A549 (cell line): ENCODE results near the gene CACNA1C. TPM values are rescaled to one million over a fixed set of nuclear protein-coding genes. Genes with fewer than 3 reads are reported as not detected.

Experiments used
- ATAC-seq, 2 experiments: fragments of 200-7000 bp in 1 of 2; fragments of >200 bp in 1 of 2; cut with Nextera tagmentation in 1 of 2; cut with Tn5 transposase in 1 of 2; 3 replicates each; pipeline versions ENCODE4 v1.8.0 to v1.9.1; 2018 to 2020; ENCODE audit warnings: mild to moderate bottlenecking in 1 of 2, moderate library complexity in 1 of 2
- CTCF ChIA-PET: fragments of 300-600 bp; sonication (Branson Sonifier 250); formaldehyde crosslinking; extraction: SDS; loops from one replicate; lab custom pipeline; 2021; ENCODE audit warnings: antibody characterized with exemption, inconsistent platforms; lab: Yijun Ruan, JAX
- POLR2A ChIA-PET: fragments of 350-600 bp; formaldehyde crosslinking; extraction: SDS; loops from one replicate; lab custom pipeline; 2021; ENCODE audit warnings: antibody characterized with exemption, inconsistent platforms; lab: Yijun Ruan, JAX
- DNase-seq, 2 experiments: peaks; one replicate each; pipeline versions ENCODE4 v3.0.0 to v3.0.0-alpha.2; 2011 to 2016; ENCODE audit warnings: low read depth in 1 of 2, low spot score in 1 of 2
- FAIRE-seq: peaks from 2 replicates; lab custom pipeline; 2011; peaks lifted over from hg19 to GRCh38; lab: Jason Lieb, UNC
- H3K27ac ChIP-seq, 2 experiments: fragments of >200 bp; sonication (Bioruptor Twin); formaldehyde crosslinking; 3 replicates each; pipeline ENCODE4 v1.5.1; 2016 to 2017
- H3K4me1 ChIP-seq: fragments of >200 bp; sonication (Bioruptor Twin); formaldehyde crosslinking; 3 replicates; pipeline ENCODE4 v1.6.1; 2016
- H3K4me2 ChIP-seq: fragments of >200 bp; sonication (Bioruptor Twin); formaldehyde crosslinking; 3 replicates; pipeline ENCODE4 v1.6.1; 2016
- H3K4me3 ChIP-seq: fragments of >200 bp; sonication (Bioruptor Twin); formaldehyde crosslinking; 3 replicates; pipeline ENCODE4 v1.5.1; 2016
- H3K9me3 ChIP-seq: fragments of >200 bp; sonication (Bioruptor Twin); formaldehyde crosslinking; 3 replicates; pipeline ENCODE4 v1.6.1; 2016
- CBX8 ChIP-seq: fragments of 200-600 bp; sonication (generic); IDR thresholded peaks from 2 replicates; pipeline ENCODE4 v1.6.1; 2016
- CEBPB ChIP-seq, 2 experiments: fragments of >200 bp in 1 of 2; sonication (Bioruptor Twin) in 1 of 2; formaldehyde crosslinking in 1 of 2; IDR thresholded peaks; 2 replicates each; pipeline ENCODE4 v1.6.1; 2012 to 2016
- CHD2 ChIP-seq: fragments of 150-350 bp; IDR thresholded peaks from 2 replicates; pipeline ENCODE4 v1.6.1; 2014; ENCODE audit warnings: low read length; ENCODE audit not compliant: partially characterized antibody
- EHF ChIP-seq: fragments of 250-450 bp; sonication (Bioruptor Pico); IDR thresholded peaks from 2 replicates; pipeline ENCODE4 v1.5.0; 2020; ENCODE audit warnings: mild to moderate bottlenecking
- ELK1 ChIP-seq: fragments of 150-350 bp; IDR thresholded peaks from 2 replicates; pipeline ENCODE4 v1.6.1; 2014; ENCODE audit warnings: low read depth, mild to moderate bottlenecking, low read length
- EP300 ChIP-seq, 2 experiments: fragments of >200 bp; sonication (Bioruptor Twin); formaldehyde crosslinking; IDR thresholded peaks; 2 replicates in 1 of 2; 3 replicates in 1 of 2; pipeline ENCODE4 v1.6.1; 2016 to 2017
- ESRRA ChIP-seq: fragments of 150-350 bp; IDR thresholded peaks from 2 replicates; pipeline ENCODE4 v1.6.1; 2014; ENCODE audit warnings: mild to moderate bottlenecking, low read length, borderline replicate concordance
- FOSL2 ChIP-seq, 2 experiments: fragments of 450-650 bp in 1 of 2; fragments of >200 bp in 1 of 2; sonication (Bioruptor Twin) in 1 of 2; formaldehyde crosslinking; IDR thresholded peaks; 2 replicates each; pipeline versions ENCODE4 v1.5.0 to v1.6.1; 2016 to 2020; ENCODE audit warnings: mild to moderate bottlenecking in 1 of 2, moderate library complexity in 1 of 2
- HDAC2 ChIP-seq: fragments of 200-600 bp; sonication (generic); IDR thresholded peaks from 2 replicates; pipeline ENCODE4 v1.6.1; 2016
- HES2 ChIP-seq: fragments of >200 bp; sonication (Bioruptor Twin); formaldehyde crosslinking; IDR thresholded peaks from 2 replicates; pipeline ENCODE4 v1.6.1; 2016
- HOXA7 ChIP-seq: fragments of 250-450 bp; sonication (Bioruptor Pico); IDR thresholded peaks from 2 replicates; pipeline ENCODE4 v1.5.0; 2020; ENCODE audit warnings: mild to moderate bottlenecking, moderate library complexity
- HOXB13 ChIP-seq: fragments of 250-450 bp; sonication (Bioruptor Pico); IDR thresholded peaks from 2 replicates; pipeline ENCODE4 v1.5.0; 2020; ENCODE audit warnings: low read depth, mild to moderate bottlenecking, moderate library complexity
- KDM5A ChIP-seq: fragments of 200-600 bp; sonication (generic); IDR thresholded peaks from 2 replicates; pipeline ENCODE4 v1.6.1; 2016; ENCODE audit warnings: antibody characterized with exemption, mild to moderate bottlenecking
- MAFK ChIP-seq: fragments of 450-650 bp; IDR thresholded peaks from 2 replicates; pipeline ENCODE4 v1.6.1; 2014; ENCODE audit not compliant: partially characterized antibody
- MYC ChIP-seq: IDR thresholded peaks from 2 replicates; pipeline ENCODE4 v1.6.1; 2012; ENCODE audit warnings: mild to moderate bottlenecking, inconsistent platforms, low read length, improper control_type of control experiment, borderline replicate concordance
- NPAS2 ChIP-seq: fragments of 250-450 bp; sonication (Bioruptor Pico); IDR thresholded peaks from 2 replicates; pipeline ENCODE4 v1.8.0; 2022; ENCODE audit warnings: mild to moderate bottlenecking, moderate library complexity, borderline replicate concordance
- PHF8 ChIP-seq: fragments of 200-600 bp; sonication (generic); IDR thresholded peaks from 2 replicates; pipeline ENCODE4 v1.6.1; 2016; ENCODE audit warnings: low read depth, mild to moderate bottlenecking, antibody characterized with exemption, moderate library complexity, borderline replicate concordance
- POLR2A ChIP-seq: IDR thresholded peaks from 2 replicates; pipeline ENCODE4 v1.6.1; 2012; ENCODE audit warnings: mild to moderate bottlenecking, low read length
- POLR2AphosphoS2 ChIP-seq: conservative IDR thresholded peaks from 2 replicates; pipeline ENCODE4 v1.6.1; 2012; ENCODE audit warnings: low read length, improper control_type of control experiment, inconsistent platforms
- RFX5 ChIP-seq: fragments of 450-650 bp; IDR thresholded peaks from 2 replicates; pipeline ENCODE4 v1.7.1; 2014; ENCODE audit warnings: antibody characterized with exemption, mild to moderate bottlenecking, moderate library complexity
- RNF2 ChIP-seq: fragments of 200-600 bp; sonication (generic); IDR thresholded peaks from 2 replicates; pipeline ENCODE4 v1.6.1; 2016; ENCODE audit warnings: low read depth, mild to moderate bottlenecking, antibody characterized with exemption, moderate library complexity, borderline replicate concordance
- SMC3 ChIP-seq: fragments of >200 bp; sonication (Bioruptor Twin); formaldehyde crosslinking; IDR thresholded peaks from 3 replicates; pipeline ENCODE4 v1.6.1; 2018; ENCODE audit warnings: inconsistent platforms
- SREBF2 ChIP-seq: fragments of 450-650 bp; IDR thresholded peaks from 2 replicates; pipeline ENCODE4 v1.6.1; 2014; ENCODE audit warnings: mild to moderate bottlenecking, moderate library complexity
- TFCP2L1 ChIP-seq: fragments of 250-450 bp; sonication (Bioruptor Pico); IDR thresholded peaks from 2 replicates; pipeline ENCODE4 v1.5.0; 2021; ENCODE audit warnings: mild to moderate bottlenecking
- TP53 ChIP-seq: fragments of 250-450 bp; sonication (Bioruptor Pico); IDR thresholded peaks from 2 replicates; pipeline ENCODE4 v1.5.0; 2021; ENCODE audit warnings: mild to moderate bottlenecking, moderate library complexity
- ZFP36 ChIP-seq: fragments of 450-650 bp; IDR thresholded peaks from 2 replicates; pipeline ENCODE4 v1.6.1; 2014; ENCODE audit warnings: borderline replicate concordance; ENCODE audit not compliant: partially characterized antibody
- ZSCAN20 ChIP-seq: fragments of 250-450 bp; sonication (Bioruptor Pico); IDR thresholded peaks from 2 replicates; pipeline ENCODE4 v1.8.0; 2022; ENCODE audit warnings: mild to moderate bottlenecking, moderate library complexity
- WGBS: methylation state at CpG from one replicate; pipeline ENCODE4 v1.1.6; 2017; ENCODE audit errors: missing lambda C conversion rate; 5-methylcytosine and 5-hydroxymethylcytosine counted together
- polyA plus RNA-seq, 4 experiments: library from polyadenylated mRNA; depleted of rRNA in 3 of 4; stranded (reverse); fragments of >200 nt; fragmentation: RNase III in 1 of 4; extraction: RNeasy Plus Mini Kit Qiagen cat#74134 plus additional on column Dnase treatment in 1 of 4; gene quantifications; 2 replicates in 3 of 4; 3 replicates in 1 of 4; pipeline ENCODE4 v1.2.3, GENCODE V29; 2011 to 2017
- TF ChIP-seq, protein P1 (sequence below): fragments of 450-650 bp; IDR thresholded peaks from 2 replicates; pipeline ENCODE4 v1.6.1; 2014; ENCODE audit warnings: antibody characterized with exemption

CACNA1C gene
- polyA plus RNA-seq, 2 of the 4 experiments (the other 2 are of a cell fraction) = not detected

DNA sequence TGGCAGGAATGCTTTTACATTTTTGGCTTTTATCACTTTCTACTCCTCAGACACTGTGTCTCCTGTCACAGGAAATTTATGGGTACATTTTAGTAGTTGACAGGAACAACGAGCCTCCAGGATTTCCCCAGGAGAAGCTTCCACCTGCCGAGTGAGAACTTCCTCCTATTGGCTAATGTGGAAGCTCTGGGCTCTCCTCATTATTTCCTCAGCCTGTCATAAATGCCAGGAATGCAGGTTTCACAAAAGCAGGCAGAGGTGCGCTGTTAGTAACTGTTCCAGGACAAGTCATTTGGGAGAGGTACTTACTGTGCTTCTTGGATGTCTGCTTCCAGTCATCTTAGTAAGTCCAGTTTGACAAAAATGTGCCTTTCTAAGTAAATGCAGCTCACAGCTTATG is 29.4 kb upstream of the CACNA1C start:
- Histone ChIP-seq H3K4me1 (no peaks in the 10 kb centered on the region), H3K4me2 (no peak overlapping the region), H3K27ac (no peak overlapping the region), H3K9me3 (no peaks in the 10 kb centered on the region; the same call in 2 of the 3 replicates), H3K4me3 (no peak overlapping the region)
- ChIA-PET CTCF (interaction anchor here (0.6 to 3.7 kb wide), 3 partner anchors 11 to 13 kb away, joined by 3 to 10 read pairs (median 8); no protein-coding TSS in a partner anchor), POLR2A (no interaction called here)
- ATAC-seq = no peak
- 17% methylated on average over 3 of the region's 3 CpGs for WGBS
- DNase-seq = no peak
- no peak for TF ChIP-seq RNF2
- TF ChIP-seq NPAS2 (CRISPR knock-in tag) = no peak
- no peak for TF ChIP-seq MYC
- TF ChIP-seq, protein P1, sequence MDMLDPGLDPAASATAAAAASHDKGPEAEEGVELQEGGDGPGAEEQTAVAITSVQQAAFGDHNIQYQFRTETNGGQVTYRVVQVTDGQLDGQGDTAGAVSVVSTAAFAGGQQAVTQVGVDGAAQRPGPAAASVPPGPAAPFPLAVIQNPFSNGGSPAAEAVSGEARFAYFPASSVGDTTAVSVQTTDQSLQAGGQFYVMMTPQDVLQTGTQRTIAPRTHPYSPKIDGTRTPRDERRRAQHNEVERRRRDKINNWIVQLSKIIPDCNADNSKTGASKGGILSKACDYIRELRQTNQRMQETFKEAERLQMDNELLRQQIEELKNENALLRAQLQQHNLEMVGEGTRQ = no peak
- TF ChIP-seq CHD2 = no peak
- TF ChIP-seq EP300 (IDR thresholded peaks at IDR 0.05) = no peak
- TF ChIP-seq POLR2AphosphoS2 = no peak
- no peak for TF ChIP-seq ZSCAN20
- no peak for TF ChIP-seq ESRRA
- TF ChIP-seq EHF (CRISPR knock-in tag) = no peak
- TF ChIP-seq ZFP36 = no peak
- no peak for TF ChIP-seq TP53
- TF ChIP-seq PHF8 = no peak
- no peak for TF ChIP-seq CBX8
- TF ChIP-seq KDM5A = no peak
- no peak for FAIRE-seq

DNA sequence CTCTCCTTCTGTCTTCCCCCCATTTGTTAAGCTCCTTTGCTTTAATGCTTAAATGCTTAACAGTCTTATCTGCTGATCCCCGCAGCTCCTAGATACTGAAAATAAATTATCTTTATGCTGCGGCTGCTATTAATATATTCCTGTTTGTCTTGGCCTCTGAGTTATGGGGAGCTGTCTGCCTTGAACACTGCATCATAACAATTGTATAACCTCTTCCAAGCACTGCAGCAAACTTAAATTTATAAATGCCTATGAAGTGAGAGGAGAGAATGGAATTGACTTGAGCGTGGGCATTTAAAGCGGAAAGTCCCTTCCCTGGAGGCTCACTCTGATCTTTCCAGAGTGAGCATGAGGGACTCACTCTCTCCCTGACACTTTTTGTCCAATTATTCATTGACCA is 25.4 kb upstream of the CACNA1C start:
- Histone ChIP-seq H3K4me1 (no peaks in the 10 kb centered on the region), H3K4me2 (no peak overlapping the region), H3K9me3 (no peaks in the 10 kb centered on the region), H3K27ac (no peak overlapping the region), H3K4me3 (no peak overlapping the region)
- ATAC-seq (no peak), FAIRE-seq (no peak), DNase-seq (no peak)
- 60% methylated on average over 4 of the region's 4 CpGs for WGBS
- POLR2A ChIA-PET = interaction anchor here (1.4 kb wide), 1 partner anchor 23 kb away, joined by 4 read pairs; the partner anchor contains the start of gene DCP1B
- CTCF ChIA-PET = interaction anchor here (1.0 to 2.6 kb wide), 2 partner anchors 8 to 9 kb away, joined by 3 to 8 read pairs; no protein-coding TSS in a partner anchor
- TF ChIP-seq MAFK (no peak), NPAS2 (CRISPR knock-in tag) (no peak), SREBF2 (no peak), CEBPB (IDR thresholded peaks at IDR 0.05) (no peak), HOXB13 (CRISPR knock-in tag) (no peak), RFX5 (no peak), HDAC2 (no peak), EHF (CRISPR knock-in tag) (no peak), TFCP2L1 (CRISPR knock-in tag) (no peak), POLR2A (no peak), SMC3 (no peak), ELK1 (no peak), FOSL2 (IDR thresholded peaks at IDR 0.05) (no peak), FOSL2 (CRISPR knock-in tag; IDR thresholded peaks at IDR 0.05) (no peak), HOXA7 (CRISPR knock-in tag) (no peak), HES2 (no peak)
